T-helper 1 cell treated with Interleukin-12 subunit alpha and Interleukin-12 subunit beta and Interleukin-4 antibody, amounts not matched to agents 30 μg/mL and 1 μg/mL, for 36 hours (primary cell): ENCODE data around the gene MYO15B.

ENCODE experiments used
- H3K27ac Mint-ChIP-seq: one replicate; pipeline ENCODE4 v1.8.0; 2021; ENCODE audit warnings: mild to moderate bottlenecking, mixed read lengths
- H3K27me3 Mint-ChIP-seq: one replicate; pipeline ENCODE4 v1.8.0; 2021; ENCODE audit warnings: low read depth, mixed read lengths
- H3K36me3 Mint-ChIP-seq: one replicate; pipeline ENCODE4 v1.8.0; 2021; ENCODE audit warnings: low read depth, mixed read lengths
- H3K4me1 Mint-ChIP-seq: one replicate; pipeline ENCODE4 v1.8.0; 2021; ENCODE audit warnings: low read depth, mixed read lengths
- H3K4me3 Mint-ChIP-seq: one replicate; pipeline ENCODE4 v1.8.0; 2021; ENCODE audit warnings: mild to moderate bottlenecking, moderate library complexity, mixed read lengths
- H3K9me3 Mint-ChIP-seq: one replicate; pipeline ENCODE4 v1.8.0; 2021; ENCODE audit warnings: mixed read lengths

Gene MYO15B

DNA sequence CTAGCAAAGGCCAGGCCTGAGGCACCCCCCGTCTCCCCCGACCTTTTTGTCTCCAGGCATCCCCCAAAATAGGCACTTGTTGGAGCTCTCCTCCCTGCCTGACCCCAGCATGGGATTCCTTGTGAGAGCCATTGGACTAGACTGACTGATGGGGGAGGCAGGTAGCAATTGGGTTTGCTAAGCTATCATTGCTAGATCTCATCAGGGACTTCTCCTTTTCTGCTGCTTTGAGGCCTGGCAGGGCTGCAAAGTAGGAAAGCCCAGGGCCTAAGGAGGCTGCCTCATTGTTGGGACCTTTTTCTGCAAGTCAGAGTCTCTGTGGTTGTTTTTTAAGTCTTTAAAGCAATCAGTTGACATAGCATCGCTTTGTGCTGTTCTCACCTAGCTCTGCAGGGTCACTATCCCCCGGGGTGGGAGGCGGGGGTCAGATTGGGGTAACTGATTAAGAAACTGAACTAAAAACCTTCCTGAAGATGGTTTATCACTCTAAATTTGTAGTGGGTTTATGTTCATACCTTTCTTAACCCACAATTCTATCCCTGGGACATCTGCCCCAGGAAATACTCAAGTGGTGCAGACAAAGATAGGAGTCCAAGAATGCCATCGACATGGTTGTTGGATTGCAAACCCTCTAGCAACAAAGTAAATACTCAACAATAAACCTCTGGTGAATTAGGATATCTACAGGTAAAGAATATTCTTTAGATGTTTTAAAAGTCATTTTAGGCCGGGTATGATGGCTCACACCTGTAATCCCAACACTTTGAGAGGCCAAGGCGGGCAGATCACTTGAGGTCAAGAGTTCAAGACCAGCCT lies 34.1 kb upstream of the MYO15B start:
- no peak overlapping the region for H3K27ac Mint-ChIP-seq
- no peaks in the 10 kb centered on the region for H3K9me3 Mint-ChIP-seq
- no peaks in the 10 kb centered on the region for H3K27me3 Mint-ChIP-seq
- no peak overlapping the region for H3K4me3 Mint-ChIP-seq
- H3K36me3 Mint-ChIP-seq, result no peaks in the 10 kb centered on the region
- H3K4me1 Mint-ChIP-seq, result no peaks in the 10 kb centered on the region

DNA sequence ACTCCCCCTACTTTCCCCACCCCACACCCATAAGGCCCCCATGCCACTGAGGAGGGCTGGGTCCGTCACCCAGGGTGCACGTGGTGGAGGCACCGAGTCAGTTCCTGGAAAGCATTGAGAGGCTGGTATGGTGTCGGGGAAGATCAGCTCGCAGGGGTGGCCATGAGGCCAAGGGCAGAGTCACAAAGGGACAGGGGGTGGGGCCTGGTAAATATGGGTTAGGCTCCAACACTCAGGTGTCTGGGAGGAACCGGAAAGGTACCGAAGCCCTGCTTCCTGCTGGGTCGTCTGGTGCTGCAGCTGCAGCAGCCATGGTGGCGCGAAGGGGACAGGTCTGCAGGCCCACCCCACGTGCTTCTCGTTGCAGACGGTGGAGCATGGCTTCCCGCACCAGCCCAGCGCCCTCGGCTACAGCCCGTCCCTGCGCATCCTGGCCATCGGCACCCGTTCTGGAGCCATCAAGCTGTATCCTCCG lies 31.9 kb upstream of the MYO15B start:
- Mint-ChIP-seq H3K4me3 (no peak overlapping the region), H3K36me3 (no peaks in the 10 kb centered on the region)

DNA sequence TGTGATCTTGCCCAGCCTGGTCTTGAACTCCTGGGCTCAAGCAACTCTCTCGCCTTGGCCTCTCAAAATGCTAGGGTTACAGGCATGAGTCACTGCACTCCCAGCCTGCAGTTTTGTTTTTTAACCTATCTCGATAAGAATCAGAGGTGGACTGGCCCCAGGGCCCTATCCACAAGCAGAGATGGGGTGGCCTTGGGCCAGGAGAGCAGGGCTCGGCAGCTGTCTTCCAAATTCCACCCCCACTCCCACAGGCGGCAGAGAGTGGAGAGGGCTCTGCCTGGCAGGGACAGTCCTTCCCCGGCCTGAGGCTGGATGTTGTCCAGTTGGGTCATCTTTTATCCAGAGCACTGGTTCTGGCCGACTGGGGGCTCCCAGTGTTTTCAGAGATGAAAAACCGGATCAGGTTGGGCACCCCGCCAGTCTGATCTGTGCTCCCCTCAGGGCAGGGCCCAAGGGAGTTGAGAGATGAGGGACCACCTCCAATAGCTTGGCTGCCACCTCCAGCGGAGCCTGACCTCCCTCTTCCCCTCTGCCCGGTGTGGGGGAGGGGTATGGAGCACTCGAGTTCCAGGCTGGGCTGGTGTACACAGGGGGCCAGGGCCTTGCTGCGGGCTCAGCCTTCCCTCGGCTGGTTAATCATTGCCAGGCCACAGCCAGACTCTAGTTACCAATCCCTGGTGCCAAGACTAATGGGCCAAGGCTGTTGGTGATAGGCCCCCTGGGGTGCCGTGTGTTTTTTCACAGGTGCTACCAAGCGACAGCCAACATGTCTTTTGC lies 30.3 kb upstream of the MYO15B start:
- H3K4me1 Mint-ChIP-seq, result no peaks in the 10 kb centered on the region
- H3K27me3 Mint-ChIP-seq, result no peaks in the 10 kb centered on the region
- no peaks in the 10 kb centered on the region for H3K36me3 Mint-ChIP-seq
- H3K4me3 Mint-ChIP-seq, result no peak overlapping the region
- H3K27ac Mint-ChIP-seq, result no peak overlapping the region
- no peaks in the 10 kb centered on the region for H3K9me3 Mint-ChIP-seq

More for the DNA sequence above, 31.9 kb upstream of the MYO15B start:
- Mint-ChIP-seq H3K9me3 (no peaks in the 10 kb centered on the region), H3K27me3 (no peaks in the 10 kb centered on the region), H3K27ac (no peak overlapping the region), H3K4me1 (no peaks in the 10 kb centered on the region)

DNA sequence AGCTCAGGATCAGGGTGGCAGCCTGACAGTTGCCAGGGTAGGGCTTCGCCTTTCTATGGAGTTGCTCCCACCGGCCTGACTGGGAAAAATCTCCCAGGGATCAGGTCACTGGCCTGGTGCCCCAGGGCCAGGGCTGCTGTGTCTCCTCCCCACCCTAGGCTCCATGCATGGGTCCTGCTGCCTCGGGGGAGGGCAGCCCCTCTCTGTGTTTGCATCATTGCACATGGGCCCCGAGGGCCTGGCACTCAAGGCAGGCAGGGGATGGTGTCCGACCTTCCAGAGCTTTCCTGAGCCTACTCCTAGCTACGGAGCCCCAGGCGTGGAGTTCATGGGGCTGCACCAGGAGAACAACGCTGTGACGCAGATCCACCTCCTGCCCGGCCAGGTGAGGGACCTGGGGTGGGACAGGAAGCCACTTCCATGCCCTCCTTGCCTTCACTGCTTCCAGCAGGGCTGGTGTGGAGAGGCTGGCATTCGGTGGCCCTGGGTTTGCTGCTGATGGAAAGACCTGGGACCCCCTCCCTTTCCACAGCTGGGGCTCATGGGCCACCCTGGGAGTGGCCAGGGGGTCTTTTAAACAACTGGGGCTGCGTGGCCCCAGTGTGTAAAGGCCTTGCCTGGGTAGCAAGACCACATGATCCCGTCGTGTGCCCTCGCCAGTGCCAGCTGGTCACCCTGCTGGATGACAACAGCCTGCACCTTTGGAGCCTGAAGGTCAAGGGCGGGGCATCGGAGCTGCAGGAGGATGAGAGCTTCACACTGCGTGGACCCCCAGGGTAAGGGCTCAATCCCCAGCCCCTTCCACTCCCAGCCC lies 29.5 kb upstream of the MYO15B start:
- Mint-ChIP-seq H3K27me3 (no peaks in the 10 kb centered on the region), H3K9me3 (no peaks in the 10 kb centered on the region), H3K36me3 (no peaks in the 10 kb centered on the region), H3K27ac (no peak overlapping the region), H3K4me1 (no peaks in the 10 kb centered on the region), H3K4me3 (no peak overlapping the region)

DNA sequence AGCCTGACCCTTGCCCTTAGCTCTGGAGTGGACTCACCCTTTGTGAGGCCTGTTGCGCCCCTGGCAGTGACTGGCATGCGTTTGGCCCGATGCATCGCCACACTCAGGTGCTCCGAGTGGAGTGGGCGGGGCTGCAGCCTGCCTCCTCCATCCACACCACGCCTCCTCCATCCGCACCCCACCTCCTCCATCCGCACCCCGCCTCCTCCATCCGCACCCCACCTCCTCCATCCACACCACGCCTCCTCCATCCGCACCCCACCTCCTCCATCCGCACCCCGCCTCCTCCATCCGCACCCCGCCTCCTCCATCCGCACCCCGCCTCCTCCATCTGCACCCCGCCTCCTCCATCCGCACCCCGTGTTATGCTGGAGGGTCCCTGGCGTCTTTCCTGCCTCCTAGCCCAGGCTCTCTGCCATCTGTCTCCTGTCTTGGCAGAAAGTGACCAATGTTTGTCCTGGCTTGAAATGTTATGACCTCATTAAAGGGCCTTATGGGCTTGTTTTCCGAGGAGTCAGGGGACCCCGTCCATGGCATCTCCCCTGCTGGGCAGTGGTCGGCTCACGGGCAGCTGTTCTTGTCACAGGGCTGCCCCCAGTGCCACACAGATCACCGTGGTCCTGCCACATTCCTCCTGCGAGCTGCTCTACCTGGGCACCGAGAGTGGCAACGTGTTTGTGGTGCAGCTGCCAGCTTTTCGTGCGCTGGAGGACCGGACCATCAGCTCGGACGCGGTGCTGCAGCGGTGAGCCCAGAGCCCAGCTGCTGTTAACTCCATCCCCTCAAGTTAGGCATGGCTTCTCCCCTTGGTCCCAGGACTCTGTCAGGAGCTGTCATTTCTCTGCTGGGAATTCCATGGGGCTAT lies 28.7 kb upstream of the MYO15B start:
- H3K27ac Mint-ChIP-seq, result no peak overlapping the region
- no peaks in the 10 kb centered on the region for H3K27me3 Mint-ChIP-seq

DNA sequence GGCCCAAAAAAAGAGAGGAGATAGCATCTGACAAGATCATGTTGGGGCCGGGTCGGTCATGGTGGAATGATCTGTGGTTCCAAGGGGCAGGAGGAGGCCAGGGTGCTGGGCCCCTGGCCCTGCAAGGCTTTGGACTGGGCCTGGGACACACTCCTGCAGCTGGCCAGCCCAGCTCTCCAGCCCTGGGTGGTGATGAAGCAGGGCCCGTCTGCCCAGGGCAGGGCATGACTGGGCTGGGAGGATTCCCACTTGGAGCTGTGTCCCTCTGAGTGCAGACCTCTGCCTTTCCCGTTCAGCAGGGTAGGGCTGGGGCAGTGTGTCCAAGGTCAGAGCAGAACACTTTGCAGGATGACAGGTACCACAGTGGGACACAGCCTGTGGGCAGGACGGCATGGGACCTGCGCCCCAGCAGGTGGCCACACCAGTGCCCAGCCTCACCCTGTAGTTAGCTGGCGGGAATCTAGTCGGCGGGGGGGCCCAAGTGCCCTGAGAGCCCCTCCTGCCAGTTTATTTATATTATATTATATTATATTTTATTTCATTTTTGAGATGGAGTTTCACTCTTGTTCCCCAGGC lies 27.6 kb upstream of the MYO15B start:
- Mint-ChIP-seq H3K27me3 (no peaks in the 10 kb centered on the region), H3K9me3 (no peaks in the 10 kb centered on the region), H3K4me3 (no peak overlapping the region), H3K4me1 (no peaks in the 10 kb centered on the region), H3K27ac (no peak overlapping the region), H3K36me3 (no peaks in the 10 kb centered on the region)

More for the DNA sequence above, 28.7 kb upstream of the MYO15B start:
- Mint-ChIP-seq H3K9me3 (no peaks in the 10 kb centered on the region), H3K36me3 (no peaks in the 10 kb centered on the region), H3K4me3 (no peak overlapping the region), H3K4me1 (no peaks in the 10 kb centered on the region)

DNA sequence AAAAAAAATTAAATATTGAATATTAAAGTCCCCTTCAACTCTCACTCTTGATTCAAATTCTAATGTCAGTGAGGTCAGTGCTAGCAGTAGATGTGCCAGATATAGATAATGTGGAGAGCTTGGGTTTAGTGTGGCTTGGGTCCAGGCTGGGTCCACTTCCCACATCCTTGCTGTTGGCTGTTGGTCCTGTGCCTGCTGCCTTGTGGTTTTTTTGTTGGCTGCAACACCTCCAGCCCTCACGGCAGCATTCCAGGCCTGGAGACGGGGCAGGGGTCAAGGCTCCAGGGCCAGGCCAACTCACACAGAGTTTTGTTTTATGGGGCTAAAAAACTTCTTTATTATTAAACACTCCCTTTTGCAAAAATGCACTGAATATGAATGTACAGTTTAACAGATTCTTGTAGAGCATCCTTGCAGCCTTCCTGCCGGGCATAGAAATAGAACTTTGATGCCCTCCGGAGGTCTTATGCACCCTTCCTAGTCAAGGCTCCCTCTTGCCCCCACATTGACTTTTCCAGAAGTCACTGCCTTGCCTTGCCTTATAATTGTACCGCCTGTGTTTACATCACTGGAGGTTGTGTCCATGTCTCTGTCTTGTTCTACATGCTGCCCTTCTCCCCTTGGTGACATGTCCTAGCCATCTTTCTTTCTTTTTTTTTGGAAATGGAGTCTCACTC lies 25.5 kb upstream of the MYO15B start:
- Mint-ChIP-seq H3K36me3 (no peaks in the 10 kb centered on the region), H3K4me3 (no peak overlapping the region), H3K27ac (no peak overlapping the region), H3K4me1 (no peaks in the 10 kb centered on the region), H3K27me3 (no peaks in the 10 kb centered on the region), H3K9me3 (no peaks in the 10 kb centered on the region)

DNA sequence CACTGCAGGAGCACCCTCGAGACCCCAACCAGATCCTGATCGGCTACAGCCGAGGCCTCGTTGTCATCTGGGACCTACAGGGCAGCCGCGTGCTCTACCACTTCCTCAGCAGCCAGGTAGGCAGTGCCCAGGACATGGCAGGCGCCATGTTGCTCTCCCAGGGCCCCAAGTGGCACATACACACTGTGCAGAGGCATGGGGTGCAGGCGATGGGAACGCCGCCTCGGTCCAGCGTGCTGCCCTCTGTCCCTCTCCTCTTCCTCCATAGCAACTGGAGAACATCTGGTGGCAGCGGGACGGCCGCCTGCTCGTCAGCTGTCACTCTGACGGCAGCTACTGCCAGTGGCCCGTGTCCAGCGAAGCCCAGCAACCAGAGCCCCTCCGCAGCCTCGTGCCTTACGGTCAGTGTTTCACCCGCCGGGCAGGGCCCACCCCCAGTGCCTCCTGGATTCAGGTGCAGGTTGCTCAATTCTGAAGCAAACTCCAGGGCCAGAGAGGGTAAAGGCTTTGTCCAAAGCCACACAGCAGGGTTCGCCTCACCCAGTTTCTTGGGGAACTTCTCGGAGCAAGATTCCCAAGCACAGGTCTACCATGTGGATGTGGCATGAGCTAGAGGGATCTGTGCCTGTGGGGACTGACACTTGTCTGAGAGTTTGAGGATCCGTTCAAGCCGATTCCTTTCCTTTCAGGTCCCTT lies 24.4 kb upstream of the MYO15B start:
- Mint-ChIP-seq H3K27me3 (no peaks in the 10 kb centered on the region), H3K36me3 (no peaks in the 10 kb centered on the region), H3K27ac (no peak overlapping the region), H3K9me3 (no peaks in the 10 kb centered on the region), H3K4me1 (no peaks in the 10 kb centered on the region), H3K4me3 (no peak overlapping the region)

DNA sequence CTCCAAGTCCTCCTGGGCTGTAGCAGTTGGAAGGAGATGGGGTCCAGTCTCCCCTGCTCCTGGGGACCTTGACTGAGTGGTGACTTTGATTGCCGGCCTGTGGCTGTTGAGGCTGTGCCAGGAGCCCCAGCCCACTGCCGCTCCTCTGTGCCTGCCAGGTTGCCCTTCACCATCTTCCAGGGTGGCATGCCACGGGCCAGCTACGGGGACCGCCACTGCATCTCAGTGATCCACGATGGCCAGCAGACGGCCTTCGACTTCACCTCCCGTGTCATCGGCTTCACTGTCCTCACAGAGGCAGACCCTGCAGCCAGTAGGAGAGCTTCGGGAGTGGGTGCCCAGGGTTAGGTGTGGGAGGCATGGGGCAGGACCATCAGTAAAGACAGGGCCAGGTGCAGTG lies 23.4 kb upstream of the MYO15B start:
- Mint-ChIP-seq H3K4me1 (no peaks in the 10 kb centered on the region), H3K4me3 (no peak overlapping the region), H3K9me3 (no peaks in the 10 kb centered on the region), H3K27ac (no peak overlapping the region), H3K27me3 (no peaks in the 10 kb centered on the region), H3K36me3 (no peaks in the 10 kb centered on the region)

DNA sequence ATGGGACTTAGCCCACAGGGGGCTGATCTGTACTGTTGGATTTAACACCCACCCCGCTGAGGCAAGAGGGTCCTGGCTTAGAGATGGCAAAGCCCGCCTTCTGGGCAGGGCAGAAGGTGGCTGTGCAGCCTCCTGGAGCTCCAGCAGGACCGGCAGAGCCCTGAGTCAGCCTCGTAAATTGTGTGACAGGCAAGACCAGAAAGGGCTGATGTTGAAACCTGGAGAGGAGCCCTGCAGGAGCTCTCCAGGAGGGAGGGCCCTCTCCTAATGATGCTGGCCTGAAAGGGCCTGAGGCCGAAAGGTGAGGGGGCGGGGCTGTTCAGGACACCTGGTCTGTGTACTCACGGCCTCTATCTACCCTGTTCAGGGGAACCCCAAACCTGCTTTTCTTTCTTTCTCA lies 22.5 kb upstream of the MYO15B start:
- no peak overlapping the region for H3K27ac Mint-ChIP-seq
- H3K9me3 Mint-ChIP-seq, result no peaks in the 10 kb centered on the region
- no peaks in the 10 kb centered on the region for H3K27me3 Mint-ChIP-seq
- no peak overlapping the region for H3K4me3 Mint-ChIP-seq
- H3K36me3 Mint-ChIP-seq, result no peaks in the 10 kb centered on the region
- no peaks in the 10 kb centered on the region for H3K4me1 Mint-ChIP-seq

DNA sequence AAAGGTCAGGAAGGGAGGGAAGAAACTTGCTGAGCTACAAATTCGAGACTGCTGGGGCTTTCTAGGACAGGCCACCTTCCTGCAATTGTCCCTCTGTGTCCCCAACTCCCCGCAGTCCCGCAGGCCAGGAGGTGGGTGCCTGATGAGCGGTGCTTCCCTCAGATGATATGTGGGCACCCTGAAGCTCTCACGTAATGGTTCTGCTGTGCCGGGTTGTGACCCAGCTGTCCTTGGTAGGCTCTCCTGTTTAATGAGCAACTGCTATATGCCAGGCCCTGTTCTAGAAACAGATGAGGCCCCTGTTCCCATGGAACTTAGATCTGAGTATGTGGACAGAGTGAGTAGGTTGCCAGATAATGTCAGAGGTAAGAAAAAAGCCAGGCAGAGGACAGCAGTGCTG lies 22.0 kb upstream of the MYO15B start:
- Mint-ChIP-seq H3K27ac (no peak overlapping the region), H3K36me3 (no peaks in the 10 kb centered on the region), H3K9me3 (no peaks in the 10 kb centered on the region), H3K4me1 (no peaks in the 10 kb centered on the region), H3K27me3 (no peaks in the 10 kb centered on the region), H3K4me3 (no peak overlapping the region)

DNA sequence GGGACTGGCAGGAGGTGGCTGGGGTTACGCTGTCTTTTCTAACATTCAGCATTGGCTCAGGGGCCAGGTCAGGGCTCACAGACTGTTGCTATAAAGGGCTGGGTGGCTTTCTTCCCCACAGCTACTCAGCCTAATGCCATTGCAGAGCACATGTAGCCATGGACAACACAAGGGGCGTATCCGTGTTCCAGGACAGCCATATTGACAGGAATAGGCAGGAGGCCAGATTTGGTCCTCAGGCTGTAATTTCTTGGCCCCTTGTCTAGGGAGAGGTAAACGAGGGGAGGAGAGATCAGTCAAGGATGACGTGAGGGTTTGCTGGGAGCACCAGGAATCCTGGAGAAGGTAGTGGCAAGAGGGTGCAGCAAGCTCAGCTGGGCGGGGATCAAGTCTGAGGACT lies 21.2 kb upstream of the MYO15B start:
- Mint-ChIP-seq H3K36me3 (no peaks in the 10 kb centered on the region), H3K4me3 (no peak overlapping the region), H3K27ac (no peak overlapping the region), H3K4me1 (peaks cover 3% of the 10 kb centered on the region), H3K27me3 (no peaks in the 10 kb centered on the region), H3K9me3 (no peaks in the 10 kb centered on the region)

DNA sequence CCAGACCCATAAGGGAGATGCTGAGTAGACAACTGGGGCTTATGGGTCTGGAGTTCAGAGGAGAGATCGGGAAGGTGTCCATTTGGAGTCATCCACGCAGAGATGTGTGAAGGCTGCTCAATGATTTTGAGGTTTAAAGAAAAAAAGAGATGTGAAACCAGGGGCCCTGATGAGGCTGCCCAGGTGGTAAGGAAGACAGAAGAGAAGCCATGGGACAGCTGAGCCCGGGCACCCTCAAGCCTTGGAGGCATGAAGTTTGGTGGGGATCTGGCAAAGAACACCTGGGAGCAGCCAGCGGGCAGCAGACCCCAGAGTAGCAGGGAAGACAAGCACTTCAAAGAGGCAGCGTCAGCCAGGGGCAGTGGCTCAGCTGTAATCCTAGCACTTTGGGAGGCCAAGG lies 20.8 kb upstream of the MYO15B start:
- Mint-ChIP-seq H3K4me3 (no peak overlapping the region), H3K27ac (no peak overlapping the region), H3K27me3 (no peaks in the 10 kb centered on the region), H3K36me3 (no peaks in the 10 kb centered on the region), H3K4me1 (peaks cover 5% of the 10 kb centered on the region), H3K9me3 (no peaks in the 10 kb centered on the region)
